Stimulated activated naive CD8-positive, alpha-beta T cell treated with anti-CD3 and anti-CD28 coated beads, Interleukin-15, Interleukin-2, amounts not matched to agents 100 ng/mL and 50 ng/mL, for 24 hours (primary cell): Measurements from ENCODE around the gene NEURL4.
A peak's percentile ranks its signal among the peaks of the same experiment; 100 is the strongest.
"Not testable (repeated sequence)": the region's sequence is repeated elsewhere in the genome, so short reads cannot be mapped to it uniquely, and the experiment has no call there.

ENCODE experiments used
- H3K27ac Mint-ChIP-seq: one replicate; pipeline ENCODE4 v1.8.0; 2021; ENCODE audit warnings: mild to moderate bottlenecking, mixed read lengths
- H3K27me3 Mint-ChIP-seq: one replicate; pipeline ENCODE4 v1.8.0; 2021; ENCODE audit warnings: mixed read lengths
- H3K36me3 Mint-ChIP-seq: one replicate; pipeline ENCODE4 v1.8.0; 2021; ENCODE audit warnings: low read depth, mixed read lengths
- H3K4me1 Mint-ChIP-seq: one replicate; pipeline ENCODE4 v1.8.0; 2021; ENCODE audit warnings: low read depth, mixed read lengths
- H3K4me3 Mint-ChIP-seq: one replicate; pipeline ENCODE4 v1.8.0; 2021; ENCODE audit warnings: mild to moderate bottlenecking, mixed read lengths
- H3K9me3 Mint-ChIP-seq: one replicate; pipeline ENCODE4 v1.8.0; 2021; ENCODE audit warnings: mixed read lengths

NEURL4 gene

GRCh38 chr17:7354262-7354843, 25.2 kb upstream of the NEURL4 start:
- Mint-ChIP-seq H3K36me3 (peaks cover 5% of the 10 kb centered on the region), H3K27me3 (no peaks in the 10 kb centered on the region), H3K4me3 (no peak overlapping the region)

GRCh38 chr17:7352910-7353635, 23.9 kb upstream of the NEURL4 start:
- Mint-ChIP-seq H3K4me3 (peak overlapping the region; percentile 84), H3K27me3 (no peaks in the 10 kb centered on the region), H3K36me3 (peaks cover 16% of the 10 kb centered on the region), H3K9me3 (no peaks in the 10 kb centered on the region), H3K4me1 (peaks cover 38% of the 10 kb centered on the region), H3K27ac (no peak overlapping the region)

More at GRCh38 chr17:7354262-7354843, 25.2 kb upstream of the NEURL4 start:
- Mint-ChIP-seq H3K27ac (peak overlapping the region; percentile 27), H3K9me3 (no peaks in the 10 kb centered on the region), H3K4me1 (peaks cover 38% of the 10 kb centered on the region)

DNA sequence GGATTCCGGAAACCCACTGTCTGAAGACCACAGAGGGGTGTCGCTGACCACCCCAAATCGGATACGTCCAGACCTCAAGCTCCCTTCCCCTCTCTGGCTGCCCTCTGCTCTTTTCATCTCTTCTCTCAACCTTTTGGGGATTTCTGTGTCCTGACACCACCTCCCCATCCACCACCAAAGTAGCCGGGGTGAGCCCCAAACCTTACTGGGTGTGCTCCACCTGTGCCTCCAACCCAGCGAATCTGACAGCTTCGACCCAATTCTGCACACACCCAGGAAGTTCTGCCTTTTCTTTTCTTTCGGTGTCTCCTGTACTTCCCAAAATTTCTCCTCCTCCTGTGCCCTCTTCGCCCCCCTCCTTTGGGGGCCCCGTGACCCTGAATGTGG, 23.4 kb upstream of the NEURL4 start:
- Mint-ChIP-seq H3K4me1 (peaks cover 38% of the 10 kb centered on the region), H3K4me3 (peak overlapping the region; percentile 84), H3K27ac (peak overlapping the region; percentile 74), H3K27me3 (no peaks in the 10 kb centered on the region), H3K36me3 (peaks cover 17% of the 10 kb centered on the region), H3K9me3 (no peaks in the 10 kb centered on the region)

- peaks cover 21% of the 10 kb centered on the region for H3K36me3 Mint-ChIP-seq
- peak within 1 kb of the TSS; percentile 74 for H3K27ac Mint-ChIP-seq
- H3K27me3 Mint-ChIP-seq, result no peaks in the 10 kb centered on the region
- H3K4me3 Mint-ChIP-seq, result peak within 1 kb of the TSS; percentile 84
- peaks cover 38% of the 10 kb centered on the region for H3K4me1 Mint-ChIP-seq
- no peaks in the 10 kb centered on the region for H3K9me3 Mint-ChIP-seq
These were observed 22.7 kb upstream of the NEURL4 start, which contains the start of gene KCTD11 for GRCh38 chr17:7351665-7352502. TSS of gene KCTD11 (plus strand) at chr17:7352162.

DNA sequence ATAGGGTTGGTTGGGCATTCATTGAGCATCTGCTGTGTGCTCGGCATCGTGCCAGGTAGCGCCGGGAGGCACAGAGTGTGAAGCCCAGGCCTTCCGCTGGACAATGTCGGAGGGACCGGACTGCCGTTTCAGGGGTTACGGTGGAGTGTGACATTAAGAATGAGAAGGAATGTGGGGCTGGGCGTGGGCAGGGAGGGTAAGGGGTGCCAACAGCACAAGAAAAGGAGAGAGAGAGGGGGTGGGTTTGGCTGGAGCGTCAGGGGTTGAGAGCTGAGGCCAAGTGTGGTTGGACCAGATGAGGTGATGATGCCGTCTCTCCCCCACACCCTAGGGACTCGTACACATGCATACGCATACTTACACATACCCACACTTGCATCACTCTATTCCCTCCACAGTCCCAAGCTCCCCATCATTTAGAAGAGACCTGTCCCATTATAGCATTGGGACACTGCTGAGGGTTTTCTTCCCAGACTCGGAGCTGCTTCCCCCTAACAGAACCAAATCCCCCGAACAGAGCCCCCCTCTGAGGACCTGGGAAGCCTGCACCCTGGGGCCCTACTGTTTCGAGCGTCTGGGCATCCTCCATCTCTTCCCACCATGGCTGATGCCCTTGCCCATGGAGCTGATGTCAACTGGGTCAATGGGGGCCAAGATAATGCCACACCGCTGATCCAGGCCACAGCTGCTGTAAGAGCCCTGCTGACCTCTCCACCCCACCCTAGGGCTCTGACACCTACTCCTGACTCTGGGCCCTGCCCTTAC, 19.5 kb upstream of the NEURL4 start:
- H3K36me3 Mint-ChIP-seq, result peaks cover 35% of the 10 kb centered on the region
- peaks cover 28% of the 10 kb centered on the region for H3K4me1 Mint-ChIP-seq
- no peaks in the 10 kb centered on the region for H3K9me3 Mint-ChIP-seq
- H3K27ac Mint-ChIP-seq, result peak overlapping the region; percentile 42
- no peaks in the 10 kb centered on the region for H3K27me3 Mint-ChIP-seq
- H3K4me3 Mint-ChIP-seq, result no peak overlapping the region

- Mint-ChIP-seq H3K4me1 (peaks cover 27% of the 10 kb centered on the region), H3K27me3 (no peaks in the 10 kb centered on the region), H3K4me3 (no peak overlapping the region), H3K9me3 (no peaks in the 10 kb centered on the region), H3K27ac (peak overlapping the region; percentile 31), H3K36me3 (peaks cover 35% of the 10 kb centered on the region)
These were observed 18.7 kb upstream of the NEURL4 start for GRCh38 chr17:7347630-7348477.

DNA sequence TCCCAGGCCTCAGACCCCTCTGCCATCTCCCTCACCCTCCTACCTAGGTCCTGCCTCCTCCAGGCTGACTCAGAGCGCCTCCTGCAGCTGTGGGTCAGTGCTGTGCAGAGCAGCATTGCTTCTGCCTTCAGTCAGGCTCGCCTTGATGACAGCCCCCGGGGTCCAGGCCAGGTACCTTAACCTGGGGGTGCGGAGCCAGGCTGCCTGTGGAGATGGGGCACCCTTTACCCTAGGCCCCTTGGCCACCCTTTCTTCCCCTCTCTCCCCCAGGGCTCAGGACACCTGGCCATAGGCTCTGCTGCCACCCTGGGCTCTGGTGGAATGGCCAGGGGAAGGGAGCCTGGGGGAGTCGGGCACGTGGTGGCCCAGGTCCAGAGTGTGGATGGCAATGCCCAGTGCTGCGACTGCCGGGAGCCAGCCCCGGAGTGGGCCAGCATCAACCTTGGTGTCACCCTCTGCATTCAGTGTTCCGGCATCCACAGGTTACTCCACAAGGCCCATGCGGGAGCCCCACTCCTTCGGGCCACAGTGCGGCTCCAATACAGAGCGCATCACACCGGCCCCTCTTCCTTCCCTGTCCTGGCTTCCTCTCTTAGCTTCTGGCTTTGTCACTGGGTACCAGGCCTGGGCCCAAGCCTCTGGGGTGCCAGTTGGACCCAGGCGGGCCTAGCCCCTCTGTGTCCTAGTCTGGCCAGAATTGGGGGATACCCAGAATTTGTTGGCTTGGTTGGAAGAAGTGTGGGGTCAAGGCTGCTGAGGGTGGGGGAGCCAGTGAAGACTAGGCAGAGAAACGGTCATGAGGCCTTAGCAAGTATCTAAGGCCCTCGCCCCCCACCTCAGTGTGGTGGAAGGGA, 17.9 kb upstream of the NEURL4 start:
- Mint-ChIP-seq H3K36me3 (peaks cover 40% of the 10 kb centered on the region), H3K4me1 (peaks cover 21% of the 10 kb centered on the region)

DNA sequence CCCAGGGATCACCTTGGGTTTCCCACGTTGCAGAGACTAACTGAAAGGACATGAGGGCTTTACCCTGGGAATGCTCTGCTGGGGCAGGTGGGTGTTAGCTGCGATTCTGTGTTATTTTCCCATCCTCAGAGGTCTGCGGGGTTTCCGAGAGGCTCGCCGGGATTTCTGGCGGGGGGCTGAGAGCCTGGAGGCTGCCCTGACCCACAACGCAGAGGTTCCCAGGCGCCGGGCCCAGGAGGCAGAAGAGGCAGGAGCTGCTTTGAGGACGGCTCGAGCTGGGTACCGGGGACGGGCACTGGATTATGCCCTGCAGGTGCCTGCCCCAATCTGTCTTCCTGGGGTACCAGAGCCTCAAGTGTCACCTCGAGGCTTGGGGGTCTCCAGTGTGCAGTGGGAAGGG, 14.1 kb upstream of the NEURL4 start:
- Mint-ChIP-seq H3K4me3 (no peak overlapping the region), H3K9me3 (no peaks in the 10 kb centered on the region), H3K27ac (peak overlapping the region; percentile 17), H3K27me3 (no peaks in the 10 kb centered on the region), H3K4me1 (peaks cover 19% of the 10 kb centered on the region), H3K36me3 (peaks cover 45% of the 10 kb centered on the region)

More for the DNA sequence above, 17.9 kb upstream of the NEURL4 start:
- H3K27ac Mint-ChIP-seq, result no peak overlapping the region
- H3K27me3 Mint-ChIP-seq, result no peaks in the 10 kb centered on the region
- no peaks in the 10 kb centered on the region for H3K9me3 Mint-ChIP-seq
- H3K4me3 Mint-ChIP-seq, result no peak overlapping the region

DNA sequence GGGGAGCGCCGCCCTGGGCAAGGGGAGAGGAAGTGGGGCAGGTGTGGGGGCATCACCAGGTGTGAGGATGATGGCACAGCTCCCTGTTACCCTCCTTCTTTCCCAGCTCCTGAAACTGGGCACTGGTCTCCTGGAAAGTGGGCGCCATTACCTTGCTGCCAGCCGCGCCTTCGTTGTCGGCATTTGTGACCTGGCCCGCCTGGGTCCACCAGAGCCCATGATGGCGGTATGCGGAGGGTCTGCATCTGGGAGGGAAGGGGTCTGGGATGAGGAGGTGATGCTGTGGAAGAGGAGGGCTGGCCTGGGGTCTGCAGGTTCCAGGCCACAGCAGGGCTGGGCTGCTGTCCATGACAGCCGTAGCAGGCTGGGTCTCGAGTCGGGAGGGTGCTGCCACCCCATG, 12.7 kb upstream of the NEURL4 start:
- no peaks in the 10 kb centered on the region for H3K9me3 Mint-ChIP-seq
- H3K36me3 Mint-ChIP-seq, result peaks cover 49% of the 10 kb centered on the region
- no peak overlapping the region for H3K27ac Mint-ChIP-seq
- peaks cover 31% of the 10 kb centered on the region for H3K4me1 Mint-ChIP-seq
- no peaks in the 10 kb centered on the region for H3K27me3 Mint-ChIP-seq
- H3K4me3 Mint-ChIP-seq, result no peak overlapping the region

GRCh38 chr17:7340179-7340578, 11.0 kb upstream of the NEURL4 start:
- Mint-ChIP-seq H3K27me3 (no peaks in the 10 kb centered on the region), H3K4me1 (peaks cover 42% of the 10 kb centered on the region), H3K4me3 (no peak overlapping the region), H3K27ac (peak overlapping the region; percentile 8), H3K36me3 (peaks cover 40% of the 10 kb centered on the region), H3K9me3 (no peaks in the 10 kb centered on the region)

- peaks cover 35% of the 10 kb centered on the region for H3K36me3 Mint-ChIP-seq
- H3K27ac Mint-ChIP-seq, result peak overlapping the region; percentile 88
- H3K9me3 Mint-ChIP-seq, H3K27me3 Mint-ChIP-seq: not testable (repeated sequence)
- peak overlapping the region; percentile 93 for H3K4me3 Mint-ChIP-seq
- H3K4me1 Mint-ChIP-seq, result peaks cover 50% of the 10 kb centered on the region
These were observed 8.5 kb upstream of the NEURL4 start for GRCh38 chr17:7337600-7337999.

- Mint-ChIP-seq H3K9me3 (no peaks in the 10 kb centered on the region), H3K27ac (peak within 1 kb of the TSS; percentile 94), H3K36me3 (peaks cover 26% of the 10 kb centered on the region), H3K4me1 (peaks cover 55% of the 10 kb centered on the region), H3K27me3 (no peaks in the 10 kb centered on the region), H3K4me3 (peak within 1 kb of the TSS; percentile 93)
These were observed 7.4 kb upstream of the NEURL4 start, which contains the start of gene ACAP1 for GRCh38 chr17:7336240-7337175. TSS of gene ACAP1 (plus strand) at chr17:7336529. CDS start at chr17:7336735, 206 bp downstream.
